Measurements from ENCODE around the gene CCDC159. TPM values are rescaled to one million over a fixed set of nuclear protein-coding genes. Genes with fewer than 3 reads are reported as not detected.
"Not testable (repeated sequence)": the region's sequence is repeated elsewhere in the genome, so short reads cannot be mapped to it uniquely, and the experiment has no call there.

CCDC159 gene
- total and polyA plus RNA-seq, 2 donors = 14.3 to 29.0 TPM

DNA sequence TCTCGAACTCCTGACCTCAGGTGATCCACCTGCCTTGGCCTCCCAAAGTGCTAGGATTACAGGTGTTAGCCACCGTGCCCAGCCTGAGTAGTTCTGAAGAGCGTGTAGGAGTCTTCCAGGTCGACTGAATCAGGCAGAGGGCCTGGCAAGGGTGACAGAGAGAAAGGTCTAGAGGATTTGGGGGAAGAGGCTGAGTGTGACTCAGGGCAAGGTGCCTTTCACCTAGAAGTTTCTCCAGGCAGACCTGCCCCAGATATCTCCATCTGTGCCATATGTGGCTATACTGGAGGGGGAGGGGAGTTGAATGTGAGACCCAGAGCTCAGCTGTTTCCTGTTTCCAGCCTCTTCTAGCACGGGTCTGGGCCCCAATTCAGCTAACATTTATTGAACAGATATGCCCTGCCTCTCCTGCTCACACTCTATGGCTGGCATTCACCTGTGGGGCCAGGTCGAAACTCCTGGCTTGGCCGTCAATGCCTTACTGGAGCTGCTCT is 1.3 kb downstream of the CCDC159 start:
- DNase-seq (ENCODE audit: extremely low spot score) = no peak
- WGBS = 72% methylated on average over 7 of the region's 7 CpGs

DNA sequence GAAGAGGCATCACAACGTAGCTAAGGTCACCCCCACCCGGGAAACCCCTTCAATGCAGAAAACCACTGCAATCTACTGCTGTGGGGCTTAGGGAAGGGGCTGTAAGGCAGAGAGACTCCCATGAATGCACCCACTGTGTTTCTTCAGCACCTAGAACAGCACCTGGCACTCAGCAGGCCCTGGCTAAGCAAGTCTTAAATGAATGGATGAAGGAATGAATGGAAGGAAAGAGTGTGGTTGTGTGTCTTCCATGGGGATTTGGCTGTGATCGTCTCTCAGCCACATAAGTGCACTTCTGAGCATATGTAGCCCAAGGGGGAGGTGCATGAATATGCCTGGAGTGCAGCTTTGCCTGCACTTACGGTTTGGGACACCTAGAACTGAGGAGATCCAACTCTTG is 2.9 kb downstream of the CCDC159 start:
- WGBS = 93% methylated on average over 4 of the region's 4 CpGs

More for the DNA sequence above, 1.3 kb downstream of the CCDC159 start:
- H3K4me1 ChIP-seq (ENCODE audit: insufficient read depth) = no peaks in the 10 kb centered on the region
- H3K36me3 ChIP-seq (ENCODE audit: insufficient read depth) = no peaks in the 10 kb centered on the region
- H3K4me3 ChIP-seq (ENCODE audit: low read depth, low read length) = no peak overlapping the region
- H3K27ac ChIP-seq (ENCODE audit: low read depth) = no peak overlapping the region

DNA sequence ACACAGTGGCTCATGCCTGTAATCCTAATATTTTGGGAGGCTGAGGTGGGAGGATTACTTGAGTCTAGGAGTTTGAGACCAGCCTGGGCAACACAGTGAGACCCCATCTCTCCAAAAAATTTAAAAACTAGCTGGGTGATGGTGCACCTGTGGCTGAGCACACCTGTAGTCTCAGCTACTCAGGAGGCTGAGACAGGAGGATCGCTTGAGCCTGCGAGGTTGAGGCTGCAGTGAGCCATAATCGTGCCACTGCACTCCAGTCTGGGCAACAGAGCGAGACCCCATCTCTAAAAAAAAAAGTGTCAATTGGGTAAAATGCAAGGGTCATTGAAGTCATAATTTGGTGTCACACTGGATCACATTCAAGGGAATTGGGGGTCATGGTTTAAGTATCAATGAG is 7.8 kb downstream of the CCDC159 start:
- not testable (repeated sequence) for DNase-seq (ENCODE audit: extremely low spot score); H3K36me3 ChIP-seq (ENCODE audit: insufficient read depth); H3K27ac ChIP-seq (ENCODE audit: low read depth); H3K4me1 ChIP-seq (ENCODE audit: insufficient read depth); H3K4me3 ChIP-seq (ENCODE audit: low read depth, low read length)
- over 99% methylated on average over 4 of the region's 4 CpGs for WGBS

More for the DNA sequence above, 2.9 kb downstream of the CCDC159 start:
- Histone ChIP-seq H3K4me3 (ENCODE audit: low read depth, low read length) (no peak overlapping the region), H3K36me3 (ENCODE audit: insufficient read depth) (no peaks in the 10 kb centered on the region), H3K4me1 (ENCODE audit: insufficient read depth) (no peaks in the 10 kb centered on the region), H3K27ac (ENCODE audit: low read depth) (no peak overlapping the region)
- DNase-seq (ENCODE audit: extremely low spot score) = no peak

DNA sequence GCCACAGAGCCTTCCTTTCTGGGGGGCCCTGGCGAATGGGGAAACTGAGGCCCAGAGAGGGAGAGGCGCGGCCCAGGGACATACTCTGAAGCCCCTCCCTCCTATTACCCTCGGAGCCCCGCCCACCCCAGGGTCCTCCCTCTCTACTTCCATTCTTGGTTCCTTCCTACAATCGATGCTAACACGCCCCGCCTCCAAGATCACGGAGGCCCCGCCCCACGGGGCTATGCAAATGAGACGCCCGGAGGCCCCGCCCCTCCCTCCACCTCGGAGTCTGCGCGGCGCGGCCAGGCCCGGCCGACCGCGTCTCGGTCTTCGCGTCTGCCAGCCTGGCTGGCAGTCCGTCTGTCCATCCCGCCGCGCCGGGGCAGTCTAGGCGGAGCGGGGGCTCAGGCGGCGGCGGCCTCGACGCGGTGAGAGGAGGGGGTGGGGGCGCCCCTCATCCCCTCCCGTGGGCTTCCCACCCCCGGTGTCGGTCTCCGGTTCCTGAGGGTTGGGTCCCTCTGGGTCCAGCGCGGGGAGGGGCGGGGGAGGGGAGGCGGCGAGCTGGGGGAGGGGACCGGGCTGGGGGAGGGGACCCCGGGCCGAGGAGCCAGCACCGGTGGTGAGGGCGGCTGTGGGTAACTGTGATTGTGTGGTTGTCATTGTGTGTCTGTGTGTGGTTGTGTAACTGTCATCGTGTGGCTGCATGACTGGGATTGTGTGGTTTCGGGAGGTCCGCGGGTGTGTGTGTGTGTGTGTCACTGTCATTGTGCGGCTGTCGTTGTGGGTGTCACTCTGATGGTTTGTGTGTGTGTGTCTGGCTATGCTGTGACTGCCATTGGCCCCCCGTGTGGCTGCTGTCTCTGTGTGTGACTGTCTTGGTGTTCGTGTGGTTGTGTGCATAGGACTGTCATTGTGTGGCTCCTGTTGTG is 9.1 kb downstream of the CCDC159 start, which contains the start of gene PLPPR2:
Gene PLPPR2 (plus strand): TSS at position 273 of the 914 bp plus-strand sequence. CDS start 2,242 bp downstream, outside the sequence.
- 5% methylated on average over 62 of the region's 62 CpGs for WGBS
- peak; percentile 63 for DNase-seq (ENCODE audit: extremely low spot score)
- no peak within 1 kb of the TSS for H3K27ac ChIP-seq (ENCODE audit: low read depth)

DNA sequence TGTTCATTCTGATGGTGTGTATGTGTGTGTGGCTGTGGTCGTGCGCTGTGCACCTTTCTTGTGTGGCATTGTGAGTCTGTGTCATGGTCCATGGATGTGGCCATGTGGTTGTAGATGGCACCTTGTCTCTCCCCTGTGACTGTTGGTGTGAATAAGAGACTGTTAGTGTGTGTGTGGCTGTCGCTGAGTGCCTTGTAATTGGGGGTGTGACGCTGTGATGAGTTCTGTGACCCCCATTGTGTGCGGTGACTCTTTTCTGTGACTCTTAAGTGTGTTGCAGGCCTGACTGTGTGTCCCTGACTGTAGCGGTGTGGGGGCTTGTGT is 9.7 kb downstream of the CCDC159 start:
- Histone ChIP-seq H3K4me1 (ENCODE audit: insufficient read depth) (peaks cover 3% of the 10 kb centered on the region), H3K36me3 (ENCODE audit: insufficient read depth) (no peaks in the 10 kb centered on the region), H3K27ac (ENCODE audit: low read depth) (no peak overlapping the region), H3K4me3 (ENCODE audit: low read depth, low read length) (peak overlapping the region; percentile 67)
- no peak for DNase-seq (ENCODE audit: extremely low spot score)
- 81% methylated on average over 6 of the region's 6 CpGs for WGBS

More for the DNA sequence above, 9.1 kb downstream of the CCDC159 start, which contains the start of gene PLPPR2:
- peaks cover 3% of the 10 kb centered on the region for H3K4me1 ChIP-seq (ENCODE audit: insufficient read depth)
- H3K36me3 ChIP-seq (ENCODE audit: insufficient read depth) = no peaks in the 10 kb centered on the region
- peak within 1 kb of the TSS; percentile 67 for H3K4me3 ChIP-seq (ENCODE audit: low read depth, low read length)

DNA sequence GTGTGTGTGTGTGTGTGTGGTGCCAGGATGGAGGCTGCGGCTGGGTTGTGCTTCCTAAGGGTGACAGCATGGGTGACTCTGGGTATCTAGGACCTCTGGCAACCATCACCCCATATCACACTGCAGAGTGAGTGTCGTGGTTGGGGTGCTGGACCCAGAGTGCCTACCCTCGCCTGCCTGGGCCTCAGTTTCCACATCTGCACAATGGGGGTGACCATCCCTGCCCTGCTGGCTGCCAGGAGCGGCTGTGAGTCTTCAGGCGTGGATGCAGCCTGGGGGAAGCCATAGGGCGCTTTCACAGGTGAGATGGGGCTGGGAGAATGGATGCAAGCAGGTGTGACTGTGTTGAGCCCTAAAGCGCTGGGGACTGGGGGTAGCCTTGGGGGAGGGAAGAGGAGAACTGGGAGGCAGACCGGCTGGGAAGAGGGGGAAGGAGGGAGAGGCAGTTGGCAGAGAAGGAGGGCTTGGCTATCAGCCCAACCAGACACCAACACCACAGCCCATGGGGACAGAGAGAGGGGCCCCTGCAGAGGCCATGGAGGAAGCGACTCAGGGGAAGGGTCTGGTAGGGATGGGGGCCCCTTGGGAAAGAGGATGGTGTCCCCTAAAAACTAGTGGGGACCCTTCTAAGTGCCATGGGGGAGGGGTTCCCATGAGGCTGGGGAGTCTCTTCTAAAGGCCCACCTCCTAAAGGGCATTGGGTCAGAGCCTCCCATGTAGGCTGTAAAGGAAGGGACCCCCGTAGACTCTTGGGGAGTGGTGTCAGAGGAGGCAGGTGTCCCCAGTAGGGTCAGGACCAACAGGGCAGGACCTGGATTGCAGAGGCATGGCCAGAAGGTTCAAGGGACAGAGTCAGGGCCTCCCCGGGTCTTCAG is 10.6 kb downstream of the CCDC159 start:
- 82% methylated on average over 11 of the region's 11 CpGs for WGBS

DNA sequence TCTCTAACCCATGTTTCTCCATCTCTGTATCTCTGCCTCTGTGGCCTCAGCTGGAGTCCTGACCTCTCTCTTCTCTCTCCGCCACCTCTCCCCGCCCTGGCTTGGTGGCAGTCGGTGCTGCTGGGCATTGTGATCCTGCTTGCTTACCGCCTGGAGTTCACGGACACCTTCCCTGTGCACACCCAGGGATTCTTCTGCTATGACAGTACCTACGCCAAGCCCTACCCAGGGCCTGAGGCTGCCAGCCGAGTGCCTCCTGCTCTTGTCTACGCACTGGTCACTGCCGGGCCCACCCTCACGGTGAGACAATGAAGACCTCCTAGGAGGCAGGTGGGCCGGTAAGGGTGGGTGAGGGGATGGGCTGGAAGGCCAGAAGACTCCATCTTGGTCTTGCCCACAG is 13.1 kb downstream of the CCDC159 start:
- Histone ChIP-seq H3K4me1 (ENCODE audit: insufficient read depth) (peaks cover 3% of the 10 kb centered on the region), H3K4me3 (ENCODE audit: low read depth, low read length) (no peak overlapping the region), H3K36me3 (ENCODE audit: insufficient read depth) (no peaks in the 10 kb centered on the region), H3K27ac (ENCODE audit: low read depth) (no peak overlapping the region)
- 87% methylated on average over 11 of the region's 11 CpGs for WGBS
- no peak for DNase-seq (ENCODE audit: extremely low spot score)

More for the DNA sequence above, 10.6 kb downstream of the CCDC159 start:
- Histone ChIP-seq H3K4me3 (ENCODE audit: low read depth, low read length) (no peak overlapping the region), H3K36me3 (ENCODE audit: insufficient read depth) (no peaks in the 10 kb centered on the region), H3K4me1 (ENCODE audit: insufficient read depth) (peaks cover 3% of the 10 kb centered on the region), H3K27ac (ENCODE audit: low read depth) (no peak overlapping the region)
- DNase-seq (ENCODE audit: extremely low spot score) = no peak

DNA sequence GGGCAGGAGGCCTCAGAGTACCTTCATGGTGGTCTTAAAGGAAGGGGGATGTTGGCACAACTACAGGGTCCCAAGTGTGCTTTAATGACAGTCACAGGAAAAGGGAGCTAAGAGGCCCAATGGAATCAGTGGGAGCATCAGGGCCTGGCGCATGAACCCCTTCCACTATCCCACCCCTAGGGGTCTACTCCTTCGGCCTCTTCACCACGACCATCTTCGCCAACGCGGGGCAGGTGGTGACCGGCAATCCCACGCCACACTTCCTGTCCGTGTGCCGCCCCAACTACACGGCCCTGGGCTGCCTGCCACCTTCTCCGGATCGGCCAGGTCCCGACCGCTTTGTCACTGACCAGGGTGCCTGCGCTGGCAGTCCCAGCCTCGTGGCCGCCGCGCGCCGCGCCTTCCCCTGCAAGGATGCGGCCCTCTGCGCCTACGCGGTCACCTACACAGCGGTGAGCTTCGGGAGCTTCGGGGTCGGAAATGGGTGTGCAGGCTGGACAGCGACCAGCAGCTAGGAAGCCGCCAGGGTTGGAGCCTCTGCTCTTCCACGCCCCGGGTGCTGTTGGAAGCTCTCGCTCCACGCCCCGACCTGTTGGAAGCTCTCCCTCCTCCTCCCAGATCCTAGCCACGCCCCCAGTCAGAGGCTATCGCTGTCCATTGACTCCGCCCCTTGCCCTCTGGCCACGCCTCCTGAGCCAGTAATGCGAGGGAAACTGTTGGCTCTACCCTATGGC is 14.9 kb downstream of the CCDC159 start:
- 60% methylated on average over 43 of the region's 43 CpGs for WGBS
- no peak overlapping the region for H3K4me3 ChIP-seq (ENCODE audit: low read depth, low read length)
- no peak for DNase-seq (ENCODE audit: extremely low spot score)
- H3K4me1 ChIP-seq (ENCODE audit: insufficient read depth) = no peaks in the 10 kb centered on the region
- H3K36me3 ChIP-seq (ENCODE audit: insufficient read depth) = no peaks in the 10 kb centered on the region
- no peak overlapping the region for H3K27ac ChIP-seq (ENCODE audit: low read depth)

DNA sequence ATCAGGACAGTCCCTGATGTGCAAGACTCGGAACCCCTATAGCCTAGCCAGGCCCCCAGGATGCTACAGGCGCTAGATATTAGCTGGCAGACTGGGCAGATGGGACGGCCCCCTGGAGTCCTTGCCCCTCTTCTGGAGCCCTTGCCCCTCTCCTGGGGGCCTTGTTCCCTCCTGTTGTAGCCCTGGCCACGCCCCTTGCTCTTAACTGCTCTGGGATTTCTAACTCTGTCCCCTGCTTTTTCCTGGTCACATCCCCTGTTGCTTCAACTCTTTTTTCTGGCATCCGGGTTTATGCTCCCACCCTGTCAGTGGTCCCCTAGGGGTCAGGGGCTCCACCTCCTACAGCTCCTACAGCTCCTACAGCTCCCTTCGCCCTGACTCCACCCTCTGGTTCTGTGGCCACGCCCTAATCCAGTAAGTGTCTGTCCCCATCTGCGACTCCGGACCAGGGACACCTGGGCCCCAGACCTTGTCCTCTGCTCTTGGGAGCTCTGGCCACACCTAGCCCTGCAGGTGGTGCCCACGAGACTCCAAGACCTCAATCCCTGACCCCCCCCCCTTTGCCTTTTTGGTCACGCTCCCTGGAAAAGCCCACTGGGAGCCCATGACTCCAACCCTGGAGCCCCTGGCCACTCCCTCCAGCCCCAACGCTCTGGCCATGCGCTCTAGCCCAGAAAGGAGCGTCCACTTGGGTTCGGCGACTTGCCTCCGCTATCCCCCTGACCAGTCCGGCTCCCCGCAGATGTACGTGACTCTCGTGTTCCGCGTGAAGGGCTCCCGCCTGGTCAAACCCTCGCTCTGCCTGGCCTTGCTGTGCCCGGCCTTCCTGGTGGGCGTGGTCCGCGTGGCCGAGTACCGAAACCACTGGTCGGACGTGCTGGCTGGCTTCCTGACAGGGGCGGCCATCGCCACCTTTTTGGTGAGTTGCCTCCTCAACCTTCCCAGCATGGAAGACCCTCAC is 15.7 kb downstream of the CCDC159 start:
- no peak overlapping the region for H3K4me3 ChIP-seq (ENCODE audit: low read depth, low read length)
- no peak overlapping the region for H3K27ac ChIP-seq (ENCODE audit: low read depth)
- 79% methylated on average over 35 of the region's 35 CpGs for WGBS
- no peak for DNase-seq (ENCODE audit: extremely low spot score)
- no peaks in the 10 kb centered on the region for H3K36me3 ChIP-seq (ENCODE audit: insufficient read depth)
- H3K4me1 ChIP-seq (ENCODE audit: insufficient read depth) = no peaks in the 10 kb centered on the region

DNA sequence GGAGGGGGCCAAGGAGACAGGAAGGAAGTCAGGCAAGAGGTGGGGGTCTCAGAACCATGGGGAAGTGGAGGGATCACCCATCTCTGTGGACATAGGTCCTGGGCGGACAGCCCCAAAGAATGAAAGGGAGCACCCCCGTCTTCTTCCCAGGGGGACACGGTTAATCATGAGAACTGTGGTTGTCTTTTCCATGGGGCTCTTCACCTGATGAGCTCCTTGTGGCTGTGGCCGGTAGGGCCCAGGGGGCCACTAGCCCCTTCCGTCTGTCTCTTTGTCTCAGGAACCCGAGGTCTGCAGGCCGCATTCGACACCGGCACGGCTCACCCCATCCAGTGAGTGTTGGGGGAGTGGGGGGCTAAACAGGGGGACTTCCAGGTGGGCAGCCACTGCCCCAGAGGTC is 17.6 kb downstream of the CCDC159 start:
- Histone ChIP-seq H3K4me3 (ENCODE audit: low read depth, low read length) (no peak overlapping the region), H3K4me1 (ENCODE audit: insufficient read depth) (no peaks in the 10 kb centered on the region), H3K36me3 (ENCODE audit: insufficient read depth) (no peaks in the 10 kb centered on the region), H3K27ac (ENCODE audit: low read depth) (no peak overlapping the region)
- no peak for DNase-seq (ENCODE audit: extremely low spot score)
- WGBS = 90% methylated on average over 10 of the region's 10 CpGs

DNA sequence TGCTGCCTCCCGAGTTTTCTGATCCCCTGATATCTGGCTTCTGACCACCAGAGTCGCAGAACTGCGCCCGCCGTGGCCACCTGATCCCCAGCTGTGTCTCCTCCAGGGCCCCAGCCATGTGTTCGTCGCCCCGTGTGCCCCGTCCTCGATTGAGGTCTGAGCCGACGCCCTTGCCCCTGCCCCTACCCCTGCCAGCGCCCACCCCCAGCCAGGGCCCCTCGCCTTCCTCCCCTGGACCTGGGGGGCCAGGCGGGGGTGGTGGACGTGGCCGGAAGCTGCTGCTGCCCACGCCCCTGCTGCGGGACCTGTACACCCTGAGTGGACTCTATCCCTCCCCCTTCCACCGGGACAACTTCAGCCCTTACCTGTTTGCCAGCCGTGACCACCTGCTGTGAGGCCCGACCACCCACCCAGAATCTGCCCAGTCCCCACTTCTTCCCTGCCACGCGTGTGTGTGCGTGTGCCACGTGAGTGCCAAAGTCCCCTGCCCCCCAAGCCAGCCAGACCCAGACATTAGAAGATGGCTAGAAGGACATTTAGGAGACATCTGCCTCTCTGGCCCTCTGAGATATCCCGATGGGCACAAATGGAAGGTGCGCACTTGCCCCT is 18.1 kb downstream of the CCDC159 start:
- no peak overlapping the region for H3K27ac ChIP-seq (ENCODE audit: low read depth)

DNA sequence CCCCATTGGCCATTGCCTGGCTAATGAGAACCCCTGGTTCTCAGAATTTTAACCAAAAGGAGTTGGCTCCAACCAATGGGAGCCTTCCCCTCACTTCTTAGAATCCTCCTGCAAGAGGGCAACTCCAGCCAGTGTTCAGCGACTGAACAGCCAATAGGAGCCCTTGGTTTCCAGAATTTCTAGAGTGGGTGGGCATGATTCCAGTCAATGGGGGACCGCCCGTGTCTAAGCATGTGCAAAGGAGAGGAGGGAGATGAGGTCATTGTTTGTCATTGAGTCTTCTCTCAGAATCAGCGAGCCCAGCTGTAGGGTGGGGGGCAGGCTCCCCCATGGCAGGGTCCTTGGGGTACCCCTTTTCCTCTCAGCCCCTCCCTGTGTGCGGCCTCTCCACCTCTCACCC is 18.6 kb downstream of the CCDC159 start:
- no peak for DNase-seq (ENCODE audit: extremely low spot score)
- Histone ChIP-seq H3K4me1 (ENCODE audit: insufficient read depth) (no peaks in the 10 kb centered on the region), H3K36me3 (ENCODE audit: insufficient read depth) (no peaks in the 10 kb centered on the region), H3K4me3 (ENCODE audit: low read depth, low read length) (no peak overlapping the region), H3K27ac (ENCODE audit: low read depth) (no peak overlapping the region)
- WGBS = 62% methylated on average over 5 of the region's 5 CpGs

More for the DNA sequence above, 18.1 kb downstream of the CCDC159 start:
- no peak for DNase-seq (ENCODE audit: extremely low spot score)
- Histone ChIP-seq H3K4me1 (ENCODE audit: insufficient read depth) (no peaks in the 10 kb centered on the region), H3K4me3 (ENCODE audit: low read depth, low read length) (no peak overlapping the region), H3K36me3 (ENCODE audit: insufficient read depth) (no peaks in the 10 kb centered on the region)
- WGBS = 91% methylated on average over 28 of the region's 28 CpGs

Measured in urinary bladder (tissue), 4 donors.